HG03025 (cell line): ENCODE results near the gene KRT23.
"Not testable (repeated sequence)": the region's sequence is repeated elsewhere in the genome, so short reads cannot be mapped to it uniquely, and the experiment has no call there.

Experiments
- ATAC-seq: cut with Tn5 transposase; IDR thresholded peaks from one replicate; pipeline ENCODE4 v1.9.1; 2021; ENCODE audit warnings: mild to moderate bottlenecking, moderate library complexity; ENCODE audit not compliant: unreplicated experiment, low FRiP score

Gene KRT23

DNA sequence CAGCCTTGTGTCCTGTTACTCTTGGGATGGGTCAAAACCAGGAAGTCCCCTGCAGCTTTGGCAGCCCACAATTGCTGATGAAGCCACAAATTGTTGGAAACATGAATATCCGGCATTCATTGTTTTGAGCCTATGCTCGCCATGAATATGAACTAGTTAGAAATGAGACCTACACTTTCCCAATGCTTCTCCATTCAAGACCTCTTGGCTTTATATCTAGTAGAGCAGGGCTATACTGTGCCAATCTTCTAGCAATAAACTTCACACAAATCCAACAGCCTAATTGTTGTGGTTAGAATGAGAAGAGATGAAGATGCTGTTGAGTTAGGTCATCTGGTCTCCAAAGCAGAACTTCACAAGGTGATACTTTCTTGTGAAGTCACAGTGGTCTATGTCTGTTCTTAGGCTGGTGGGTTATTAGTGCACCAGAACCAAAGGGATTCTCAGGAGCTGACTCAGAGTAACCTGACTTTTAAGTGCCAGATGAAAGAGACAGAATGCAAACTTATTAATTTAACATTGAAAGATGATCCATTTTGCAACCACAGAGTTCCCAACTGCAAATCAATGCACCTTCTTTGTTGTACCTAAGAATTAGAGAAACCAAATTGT lies 13.7 kb upstream of the KRT23 start:
- no peak for ATAC-seq

DNA sequence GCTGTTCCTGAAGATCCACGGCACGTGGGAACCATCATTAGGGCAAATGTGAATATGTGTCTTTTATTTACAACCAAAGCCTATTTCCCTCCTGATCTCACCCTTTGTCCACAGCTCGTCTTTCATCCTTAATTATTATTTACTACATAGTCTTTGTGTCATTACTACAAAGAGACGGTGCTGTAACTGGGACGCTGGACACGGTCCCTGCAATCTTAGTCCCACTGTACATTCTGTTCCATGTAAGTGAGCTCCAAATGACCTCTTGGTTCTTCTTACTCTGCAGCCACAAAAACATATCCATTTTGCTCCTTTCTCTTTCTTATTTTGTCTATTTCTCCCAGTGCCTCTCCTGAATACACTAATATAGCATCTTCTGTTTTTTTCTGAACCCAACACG lies 12.7 kb upstream of the KRT23 start:
- ATAC-seq: no peak

DNA sequence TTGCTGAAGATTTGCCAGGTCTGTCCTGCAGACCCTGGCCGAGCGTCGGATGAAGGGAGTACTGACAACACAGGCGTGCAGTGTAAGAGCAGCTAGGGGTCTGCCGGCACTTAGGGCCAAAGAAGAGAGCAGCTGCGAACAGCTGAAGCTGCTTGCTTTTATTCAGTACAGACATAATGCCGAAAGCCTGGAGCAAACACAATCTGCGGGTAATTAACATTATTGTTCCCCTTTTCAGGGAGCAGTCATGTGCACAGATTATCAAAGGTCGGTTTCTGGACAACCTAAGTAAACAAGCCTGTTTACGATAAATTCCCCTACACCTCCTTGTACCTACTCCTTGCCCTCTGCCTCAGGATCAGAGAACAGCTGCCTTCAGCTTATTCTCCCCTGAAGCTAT lies 12.0 kb upstream of the KRT23 start:
- no peak for ATAC-seq

DNA sequence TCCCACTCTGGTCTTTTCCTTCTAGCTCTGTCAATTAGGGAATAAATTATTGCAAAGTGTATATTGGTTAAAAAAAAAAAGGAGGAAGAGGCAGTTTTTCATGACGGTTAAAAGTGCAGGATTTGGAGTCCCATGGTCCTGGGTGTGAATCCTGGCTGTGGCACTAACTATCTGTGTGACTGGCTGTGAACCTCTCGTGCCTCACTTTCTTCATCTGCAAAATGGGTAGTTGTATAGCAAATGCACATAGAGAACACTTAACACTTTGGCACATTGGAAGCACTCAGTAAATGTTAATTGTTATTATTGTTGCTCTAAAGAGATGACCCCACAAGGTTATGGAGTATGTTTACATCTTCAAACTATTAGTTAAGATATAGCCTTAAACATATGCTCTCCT lies 10.5 kb upstream of the KRT23 start:
- no peak for ATAC-seq

DNA sequence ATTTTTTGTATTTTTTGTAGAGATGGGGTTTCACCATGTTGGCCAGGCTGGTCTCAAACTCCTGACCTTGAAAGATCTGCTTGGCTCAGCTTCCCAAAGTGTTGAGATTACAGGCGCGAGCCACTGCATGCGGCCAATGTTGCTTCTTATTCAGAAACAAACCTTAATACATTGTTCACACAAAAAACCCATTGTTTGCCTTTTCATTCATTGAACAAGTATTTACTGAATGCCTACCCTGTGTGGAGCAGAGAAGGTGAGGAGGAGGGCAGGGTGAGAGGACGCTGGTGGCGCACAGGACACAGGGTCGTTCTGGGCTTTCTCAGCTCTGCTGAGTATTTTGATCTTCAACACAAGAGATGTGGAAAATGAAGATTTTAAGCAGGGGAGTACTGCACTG lies 8.0 kb upstream of the KRT23 start:
- no peak for ATAC-seq

DNA sequence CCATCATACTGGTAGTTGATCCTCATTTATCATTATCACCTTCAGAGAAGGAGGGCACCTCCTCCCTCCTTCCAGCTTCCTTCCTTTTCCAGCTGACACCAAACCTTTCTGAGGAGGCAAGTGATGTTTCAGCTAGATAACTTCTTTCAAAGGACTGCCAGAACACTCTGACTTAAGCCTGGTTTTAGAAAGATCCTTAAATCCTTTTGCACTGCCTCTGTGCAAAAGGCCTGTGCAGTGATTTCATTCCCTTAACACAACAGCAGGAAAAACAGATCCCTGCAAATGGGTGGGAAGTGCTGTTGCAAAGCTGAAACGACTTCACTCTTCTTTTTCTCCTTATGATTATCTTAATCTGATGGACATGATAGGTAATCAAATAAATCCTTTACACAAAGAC lies 7.1 kb upstream of the KRT23 start:
- no peak for ATAC-seq

DNA sequence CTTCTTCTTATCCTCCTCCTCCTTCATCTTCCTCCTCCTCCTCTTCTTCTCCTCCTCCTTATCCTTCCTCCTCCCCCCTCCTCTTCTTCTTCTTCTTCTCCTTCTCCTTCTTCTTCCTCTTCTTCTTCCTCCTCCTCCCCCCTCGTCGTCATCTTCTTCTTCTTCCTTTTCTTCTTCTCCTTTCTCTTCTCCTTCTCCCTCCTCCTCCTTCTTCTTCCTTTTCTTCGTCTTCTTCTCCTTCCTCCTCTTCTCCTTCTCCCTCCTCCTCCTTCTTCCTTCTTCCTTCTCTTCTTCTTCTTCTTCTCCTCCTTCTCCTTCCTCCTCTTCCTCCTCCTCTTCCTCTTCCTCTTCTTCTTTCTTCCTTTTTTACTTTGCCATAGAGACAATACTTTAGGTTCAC lies 5.1 kb upstream of the KRT23 start:
- ATAC-seq: no peak

DNA sequence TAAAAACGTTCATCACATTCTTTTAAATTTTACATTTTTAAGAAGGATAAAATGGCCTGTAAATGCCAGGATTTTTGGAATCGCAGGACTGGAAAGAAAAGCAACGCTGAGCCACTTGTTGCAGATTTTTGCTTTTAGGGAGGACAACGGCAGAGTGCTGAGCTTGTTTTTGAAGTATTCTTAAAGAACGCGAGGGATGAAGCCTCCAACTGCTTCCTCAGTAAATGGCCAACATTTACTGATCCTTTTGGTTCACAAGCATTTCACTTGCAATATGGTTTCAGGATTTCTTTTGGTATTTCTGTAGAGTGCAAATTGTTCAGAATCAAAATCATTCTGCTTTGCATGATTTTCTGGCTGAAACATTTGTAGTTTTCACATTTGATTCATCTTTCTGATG lies 2.8 kb upstream of the KRT23 start:
- no peak for ATAC-seq

DNA sequence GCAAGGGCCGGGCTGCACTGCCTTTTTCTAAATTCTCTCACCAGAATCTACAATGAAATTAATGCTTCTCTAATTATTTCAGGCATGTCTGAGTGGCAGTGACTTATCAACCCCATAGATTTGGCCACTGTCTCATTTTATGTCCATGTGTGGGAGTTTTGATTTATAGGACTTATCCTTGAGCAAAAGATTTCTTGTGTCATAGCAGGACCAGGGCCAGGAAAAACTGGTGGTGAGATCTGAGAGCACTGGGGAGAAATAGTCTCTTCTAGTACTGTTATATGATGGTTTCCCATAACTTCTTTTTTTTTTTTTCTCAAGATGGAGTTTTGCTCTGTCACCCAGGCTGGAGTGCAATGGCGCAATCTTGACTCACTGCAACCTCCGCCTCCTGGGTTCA lies 1.5 kb upstream of the KRT23 start:
- no peak for ATAC-seq

DNA sequence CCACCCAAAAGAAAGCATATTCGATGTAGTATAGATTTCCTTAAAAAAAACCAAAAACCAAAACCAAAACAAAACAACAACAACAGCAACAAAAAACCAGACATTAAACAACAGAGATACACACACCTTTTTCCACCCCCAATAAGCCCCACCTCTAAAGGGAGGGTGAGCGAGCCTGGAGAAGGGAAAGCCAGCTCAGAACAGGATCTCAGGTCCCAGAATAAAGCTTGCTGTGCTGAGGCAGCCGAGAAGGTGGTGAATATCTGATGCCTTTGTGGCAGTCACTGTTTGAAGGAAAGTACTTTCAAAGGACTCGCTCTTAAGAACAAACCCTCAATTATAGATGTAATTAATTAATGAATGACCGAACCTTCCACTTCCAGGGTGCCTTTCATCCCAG lies 470 bp downstream of the KRT23 start:
- no peak for ATAC-seq

DNA sequence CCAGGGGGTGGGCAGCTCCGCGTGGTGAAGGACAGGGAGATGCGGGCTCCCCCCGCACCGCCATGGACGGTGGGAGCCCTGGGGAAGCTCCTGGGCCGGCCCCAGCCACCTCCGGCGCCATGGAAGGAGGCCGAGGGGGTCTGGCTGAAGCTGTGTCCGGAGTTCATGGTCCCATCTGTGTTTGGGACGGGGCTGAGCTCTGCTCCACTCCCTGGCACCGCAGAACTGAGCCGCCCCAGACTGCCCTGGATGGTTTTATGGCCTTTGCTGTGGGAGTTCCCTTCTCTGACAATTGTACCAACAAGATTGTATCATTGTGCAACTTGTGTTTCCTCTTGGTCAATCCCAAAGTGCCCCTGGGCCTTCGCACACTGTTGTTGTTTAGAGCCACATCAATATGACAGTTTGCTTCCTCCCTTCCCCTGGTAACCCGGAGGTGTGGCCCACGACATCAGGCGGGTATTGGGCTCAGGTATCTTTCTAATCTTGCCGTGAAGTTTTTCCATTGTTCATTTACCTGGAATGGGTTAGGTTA lies 942 bp downstream of the KRT23 start:
- ATAC-seq: no peak

DNA sequence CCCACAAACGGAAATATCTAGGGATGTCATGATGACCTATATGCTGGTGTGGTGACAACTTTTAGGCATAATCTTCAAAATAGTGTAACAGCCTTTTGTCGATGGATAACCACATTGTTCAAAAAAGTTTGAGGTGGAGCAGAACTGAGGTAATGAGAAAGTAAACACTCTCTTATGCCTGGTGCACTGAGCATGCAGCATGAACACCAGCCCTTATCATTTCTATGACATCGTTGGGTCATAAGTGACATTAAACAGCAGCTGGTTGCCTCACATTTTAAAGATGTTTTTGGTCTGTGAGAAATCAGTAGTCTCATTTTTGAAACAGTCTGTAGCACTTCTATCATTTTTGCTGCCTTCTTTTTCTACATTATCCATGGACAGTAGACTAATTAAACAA lies 1.8 kb downstream of the KRT23 start:
- no peak for ATAC-seq

DNA sequence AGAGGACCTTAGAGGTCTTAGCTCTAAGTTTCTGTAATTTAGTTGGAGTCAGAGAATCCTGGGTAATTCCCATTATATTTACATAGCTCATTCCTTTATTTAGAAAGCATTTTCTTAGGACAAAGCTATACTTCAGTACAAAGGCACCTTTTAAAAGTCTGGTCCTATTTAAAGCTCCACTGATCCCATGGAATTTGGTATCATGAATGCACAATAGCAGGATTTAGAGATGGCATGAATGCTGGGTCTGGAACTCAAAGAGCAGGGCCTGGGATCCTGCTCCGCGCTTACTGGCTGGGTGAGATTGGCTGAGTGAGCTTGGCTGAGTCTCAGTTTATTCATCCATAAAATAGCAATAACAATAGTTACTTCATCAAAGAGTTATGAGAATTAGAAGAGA lies 4.8 kb downstream of the KRT23 start:
- no peak for ATAC-seq

DNA sequence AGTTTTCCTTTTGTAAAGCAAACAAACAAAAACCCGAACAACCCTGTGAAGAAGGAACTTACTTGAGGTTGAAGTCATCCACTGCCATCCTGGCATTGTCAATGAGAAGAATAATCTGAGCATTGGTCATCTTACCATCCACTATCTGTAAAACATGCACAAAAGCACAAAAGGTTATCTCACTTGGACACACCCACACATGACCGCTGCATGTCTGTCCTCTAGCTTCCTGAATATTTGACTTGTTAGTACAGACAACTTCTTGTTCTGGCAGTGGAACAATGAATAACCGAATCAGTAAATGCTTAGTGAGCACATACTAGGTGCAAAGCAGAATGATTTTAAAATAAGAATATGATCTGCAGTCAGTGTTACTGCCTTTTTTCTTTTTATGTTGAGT lies 6.1 kb downstream of the KRT23 start:
- ATAC-seq: no peak

DNA sequence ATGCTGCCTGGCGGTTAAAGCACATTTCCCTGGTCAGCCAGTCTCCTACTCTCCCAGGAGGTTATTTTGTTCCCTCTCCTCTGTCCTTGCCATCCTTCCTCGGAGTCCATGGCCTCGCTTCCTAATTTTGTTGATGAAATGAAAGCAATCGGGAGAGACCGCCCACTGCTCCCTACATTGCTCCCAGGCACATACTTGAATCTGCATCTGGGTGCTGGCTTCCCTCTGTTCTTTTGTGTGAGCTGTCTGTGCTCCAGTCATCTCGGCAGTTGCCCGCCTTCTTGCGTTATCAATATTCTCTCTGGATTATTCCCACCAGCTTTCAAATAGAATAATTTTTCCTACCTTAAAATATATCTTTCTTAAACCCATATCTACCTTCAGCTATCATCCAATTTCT lies 11.1 kb downstream of the KRT23 start:
- ATAC-seq: no peak

DNA sequence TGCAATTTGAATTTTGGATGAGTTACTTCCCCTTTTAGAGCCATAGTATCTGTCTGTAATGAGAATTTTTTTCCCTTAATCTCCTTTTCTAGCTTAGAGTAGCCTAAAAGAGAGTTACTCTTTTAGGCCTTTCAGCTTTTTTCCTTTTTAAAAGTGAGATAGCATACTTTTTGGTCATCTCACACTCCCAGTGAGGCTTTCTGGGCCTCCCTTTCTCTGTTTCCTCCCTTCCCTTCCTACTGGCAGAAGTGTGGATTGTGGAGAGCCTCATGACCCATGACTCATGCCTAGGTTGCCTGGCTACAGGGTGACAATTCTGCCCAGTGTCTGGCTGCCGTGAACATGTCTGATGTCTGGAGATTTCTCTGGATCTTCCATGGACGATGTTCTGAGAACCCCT lies 15.2 kb downstream of the KRT23 start:
- no peak for ATAC-seq

DNA sequence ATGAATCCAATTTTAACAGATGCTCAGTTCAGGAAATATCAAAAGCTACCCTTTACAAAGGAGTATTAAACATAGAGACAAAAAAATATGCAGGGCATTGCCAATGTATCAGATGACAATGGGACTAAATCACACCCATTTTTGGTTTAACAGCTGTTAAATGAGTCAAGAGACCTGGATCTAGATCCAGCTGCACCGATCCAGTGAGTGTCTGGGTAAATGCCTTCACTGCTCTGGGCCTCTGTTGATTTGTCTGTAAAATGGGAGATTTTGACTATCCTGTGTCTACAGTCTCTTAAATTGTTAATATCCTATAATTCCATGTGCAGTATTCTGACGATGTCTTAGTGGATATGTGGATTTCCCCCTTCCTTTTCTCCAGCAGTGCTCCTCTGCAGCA lies 16.4 kb downstream of the KRT23 start:
- ATAC-seq: no peak

DNA sequence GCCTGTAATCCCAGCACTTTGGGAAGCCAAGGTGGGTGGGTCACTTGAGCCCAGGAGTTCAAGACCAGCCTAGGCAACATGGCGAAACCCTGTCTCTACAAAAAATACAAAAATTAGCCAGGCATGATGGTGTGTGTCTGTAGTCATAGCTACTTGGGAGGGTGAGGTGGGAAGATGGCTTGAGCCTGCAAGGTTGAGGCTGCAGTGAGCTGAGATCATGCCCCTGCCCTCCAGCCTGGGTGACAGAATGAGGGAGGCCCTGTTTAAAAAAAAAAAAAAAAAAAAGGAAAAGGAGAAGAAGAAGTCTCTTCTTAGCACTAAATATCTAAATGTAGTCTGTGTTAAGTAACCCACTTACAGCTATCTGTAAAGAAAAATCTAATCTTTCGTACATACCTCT lies 20.3 kb downstream of the KRT23 start:
- not testable (repeated sequence) for ATAC-seq

DNA sequence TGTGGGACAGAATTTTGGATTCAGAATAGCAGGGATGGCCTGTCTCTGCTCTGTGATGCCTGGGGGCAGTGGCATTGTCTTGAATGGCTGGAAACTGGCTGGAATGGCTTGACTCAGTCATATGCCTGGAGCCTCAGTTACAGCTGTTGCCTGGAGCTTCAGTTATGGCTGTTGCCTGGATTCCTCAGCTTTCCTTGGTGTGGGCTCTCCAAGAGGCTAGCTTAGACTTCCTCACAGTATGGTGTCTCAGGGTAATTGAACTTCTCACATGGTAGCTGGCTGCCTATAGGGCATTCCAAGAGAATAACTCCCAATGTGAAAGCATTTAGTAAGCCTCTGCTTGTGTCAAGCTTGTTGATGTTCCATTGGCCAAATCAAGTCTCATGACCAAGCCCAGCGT lies 21.1 kb downstream of the KRT23 start:
- no peak for ATAC-seq

DNA sequence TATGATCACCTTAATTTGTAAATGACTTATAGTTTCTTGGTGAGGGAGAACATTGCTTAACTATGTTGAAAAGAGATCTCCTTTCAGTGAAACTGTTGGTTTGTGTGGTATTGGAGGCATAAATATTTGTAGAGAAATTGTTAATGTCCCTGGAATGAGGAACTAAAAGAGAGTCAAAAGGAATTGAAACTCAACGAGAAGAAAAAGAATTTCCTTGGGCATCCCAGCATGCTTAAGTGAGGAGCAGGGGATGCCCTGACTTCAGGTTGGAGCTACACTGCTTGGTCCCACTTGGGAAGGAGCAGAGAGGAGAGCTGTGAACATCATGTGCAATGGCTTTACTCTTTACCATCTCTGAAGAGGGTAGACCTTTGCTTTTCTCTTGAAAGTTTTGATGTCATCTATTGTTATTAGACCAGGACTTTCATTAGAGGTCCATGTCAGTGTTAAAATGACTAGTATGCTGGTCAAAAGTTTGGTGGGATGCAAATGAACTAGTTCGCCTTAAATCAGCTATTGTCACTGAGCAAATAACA lies 21.7 kb downstream of the KRT23 start:
- ATAC-seq: no peak

DNA sequence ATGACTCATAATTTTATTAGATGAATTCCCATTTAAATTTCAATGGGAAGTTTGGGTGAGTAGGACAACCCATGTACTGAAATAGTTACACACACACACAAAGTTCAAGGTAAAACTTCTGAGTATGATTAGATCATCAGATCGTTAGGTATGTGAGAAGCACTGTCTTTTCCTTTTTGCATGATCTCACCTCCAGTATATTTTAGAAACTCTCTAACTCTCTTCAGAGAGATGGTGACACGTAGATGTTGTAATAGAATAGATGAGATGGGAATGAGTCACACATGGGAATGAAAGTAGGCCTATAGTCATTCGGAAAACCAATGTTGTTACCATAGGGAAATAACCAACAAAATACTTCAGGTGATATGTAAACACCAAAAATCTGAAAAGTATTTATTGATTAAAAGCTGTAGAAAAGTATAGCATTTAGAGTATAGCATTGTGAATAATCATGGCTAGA lies 22.2 kb downstream of the KRT23 start:
- ATAC-seq: no peak

DNA sequence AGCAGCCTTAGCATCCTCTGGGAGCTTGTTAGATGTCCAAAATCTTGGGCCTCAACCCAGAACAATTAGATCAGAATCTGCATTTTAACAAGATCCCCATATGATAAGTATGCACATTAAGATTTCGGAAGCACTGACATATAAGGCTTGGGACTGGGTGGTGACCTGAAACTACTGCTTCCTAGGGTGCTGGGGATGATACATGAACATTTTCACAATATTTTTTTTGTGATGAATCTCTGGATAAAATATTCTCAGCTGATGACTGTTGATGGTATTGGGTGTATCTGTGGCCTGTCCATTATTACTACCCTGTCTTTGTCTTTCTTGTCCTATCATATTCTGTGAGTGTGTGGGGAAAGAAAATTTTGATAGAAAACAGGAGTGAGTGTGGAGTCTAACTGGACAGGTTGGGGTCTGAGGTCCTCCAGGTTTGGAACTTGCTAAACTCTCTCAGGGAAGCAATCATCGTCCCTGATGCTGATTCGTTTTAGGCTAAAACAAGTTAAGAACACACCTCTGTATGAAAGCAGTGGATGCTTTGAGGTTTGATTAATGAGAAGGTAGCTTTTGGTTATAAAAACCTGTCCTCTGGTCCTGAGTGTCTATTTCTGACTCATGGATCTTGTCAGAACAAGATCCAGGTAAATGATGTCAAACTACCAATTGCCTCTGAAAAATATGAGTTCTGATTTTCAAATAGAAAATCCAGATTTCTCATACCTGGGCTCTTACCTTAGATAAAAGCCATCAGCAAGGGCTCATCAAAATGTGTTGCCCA lies 23.2 kb downstream of the KRT23 start:
- ATAC-seq: no peak
